Esophagus squamous epithelium (tissue), 5 donors: ENCODE results near the gene DHRSX. TPM values are rescaled to one million over a fixed set of nuclear protein-coding genes. Genes with fewer than 3 reads are reported as not detected.

Experiments
- DNase-seq: peaks from one replicate; lab custom pipeline; 2025; lab: John Stamatoyannopoulos, UW
- H3K27ac ChIP-seq, 4 donors: fragments of 200-600 bp; sonication (generic); one replicate each; pipeline ENCODE4 v1.5.1; 2016 to 2019; ENCODE audit warnings: mild to moderate bottlenecking in 1 of 4
- H3K27me3 ChIP-seq, 4 donors: fragments of 200-600 bp; sonication (generic); 1 replicate in 3 of 4; 2 replicates in 1 of 4; pipeline versions ENCODE4 v1.5.1 to v1.6.0; 2017 to 2021; ENCODE audit warnings: antibody characterized with exemption in 1 of 4
- H3K36me3 ChIP-seq, 3 donors: fragments of 200-600 bp; sonication (generic); one replicate each; pipeline ENCODE4 v1.5.1; 2016 to 2019
- H3K4me1 ChIP-seq, 3 donors: fragments of 200-600 bp; sonication (generic); one replicate each; pipeline ENCODE4 v1.5.1; 2017 to 2019
- H3K4me3 ChIP-seq, 4 donors: fragments of 200-600 bp; sonication (generic); 1 replicate in 3 of 4; 2 replicates in 1 of 4; pipeline ENCODE4 v1.5.1; 2016 to 2019; ENCODE audit warnings: mild to moderate bottlenecking in 2 of 4, moderate library complexity in 1 of 4
- H3K9me3 ChIP-seq, 3 donors: fragments of 200-600 bp; sonication (generic); one replicate each; pipeline ENCODE4 v1.5.1; 2016 to 2019
- CTCF ChIP-seq, 6 experiments: fragments of 450-650 bp in 4 of 6; fragments of 200-600 bp in 2 of 6; sonication (generic) in 2 of 6; IDR thresholded peaks; one replicate each; pipeline ENCODE4 v1.5.1; 2016 to 2019; ENCODE audit warnings: antibody characterized with exemption in 6 of 6, mild to moderate bottlenecking in 4 of 6, moderate library complexity in 4 of 6
- POLR2A ChIP-seq, 4 donors: fragments of 450-650 bp; IDR thresholded peaks; one replicate each; pipeline ENCODE4 v1.6.1; 2017; ENCODE audit warnings: antibody characterized with exemption in 4 of 4, mild to moderate bottlenecking in 4 of 4, moderate library complexity in 3 of 4
- WGBS, 2 donors: methylation state at CpG; one replicate each; pipeline ENCODE4 v1.1.5; 2018; 5-methylcytosine and 5-hydroxymethylcytosine counted together
- intact Hi-C: fragments of 100-400 bp; cut with DNase I; formaldehyde crosslinking; loops from one replicate; pipeline ENCODE4 v1.15.0; 2022
- total RNA-seq, 4 donors: library from RNA; depleted of rRNA; stranded (reverse); fragments of >200 nt; gene quantifications; one replicate each; pipeline ENCODE4 v1.1.0, GENCODE V29; 2016
- donor health status: DM: yes; HTN: yes; CAD: no.

The DHRSX gene
- total RNA-seq, 4 donors from 2014 or later, result 4.1 to 12.2 (median 8.0) TPM

GRCh38 chrX:2193273-2193592 lies 307.5 kb downstream of the DHRSX start:
- Histone ChIP-seq H3K27me3 (no peaks in the 10 kb centered on the region), H3K4me1 (peaks cover 0 to 3% (median 0%) of the 10 kb centered on the region in 3 donors), H3K36me3 (no peaks in the 10 kb centered on the region), H3K27ac (no peak overlapping the region), H3K9me3 (no peaks in the 10 kb centered on the region), H3K4me3 (no peak overlapping the region)
- 86 to 92% methylated on average over 3 of the region's 3 CpGs for WGBS, 2 donors
- no peak for DNase-seq
- TF ChIP-seq CTCF (IDR thresholded peaks at IDR 0.05), result no peak
- TF ChIP-seq POLR2A (IDR thresholded peaks at IDR 0.05), result no peak
- intact Hi-C loops, result no loop called here

DNA sequence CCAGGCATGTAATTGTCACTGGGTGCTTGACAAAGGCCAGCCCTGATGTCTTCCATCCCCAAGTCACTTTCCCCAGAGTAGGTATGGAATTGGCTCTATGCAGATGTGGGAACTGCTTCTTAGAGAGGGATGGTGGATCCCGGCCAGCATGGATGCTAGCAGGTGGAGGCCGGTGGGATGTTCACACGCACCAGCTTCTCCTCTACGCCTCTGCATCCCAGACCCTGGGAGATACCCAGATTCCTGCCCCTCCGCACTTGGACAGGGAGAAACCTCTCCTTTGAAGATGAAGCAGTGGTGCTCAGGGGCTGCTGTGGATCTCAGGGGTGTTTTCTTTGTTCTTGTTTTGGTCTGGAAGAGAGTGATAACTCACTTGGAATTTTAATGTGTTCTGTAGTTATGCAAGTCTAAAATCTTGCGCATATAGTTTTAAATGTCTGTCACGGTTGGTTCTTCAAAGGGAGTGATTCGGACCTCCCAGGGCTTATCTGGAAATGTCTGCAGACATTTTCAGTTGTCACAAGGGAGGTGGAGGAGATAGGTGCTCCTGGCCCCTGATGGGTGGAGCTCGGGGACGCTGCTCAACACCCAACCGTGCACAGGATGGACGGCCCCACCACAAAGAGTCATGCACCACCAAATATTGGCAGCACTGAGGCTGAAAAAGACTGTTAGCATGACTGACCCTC lies 308.0 kb downstream of the DHRSX start:
- intact Hi-C loops, result no loop called here
- Histone ChIP-seq H3K4me3 (no peak overlapping the region), H3K27ac (no peak overlapping the region), H3K9me3 (no peaks in the 10 kb centered on the region), H3K36me3 (no peaks in the 10 kb centered on the region), H3K27me3 (no peaks in the 10 kb centered on the region), H3K4me1 (peaks cover 0 to 3% (median 0%) of the 10 kb centered on the region in 3 donors)
- DNase-seq, result no peak
- 60 to 62% methylated on average over 9 to 12 of the region's 12 CpGs for WGBS, 2 donors
- TF ChIP-seq CTCF (IDR thresholded peaks at IDR 0.05) (no peak), POLR2A (IDR thresholded peaks at IDR 0.05) (no peak)

DNA sequence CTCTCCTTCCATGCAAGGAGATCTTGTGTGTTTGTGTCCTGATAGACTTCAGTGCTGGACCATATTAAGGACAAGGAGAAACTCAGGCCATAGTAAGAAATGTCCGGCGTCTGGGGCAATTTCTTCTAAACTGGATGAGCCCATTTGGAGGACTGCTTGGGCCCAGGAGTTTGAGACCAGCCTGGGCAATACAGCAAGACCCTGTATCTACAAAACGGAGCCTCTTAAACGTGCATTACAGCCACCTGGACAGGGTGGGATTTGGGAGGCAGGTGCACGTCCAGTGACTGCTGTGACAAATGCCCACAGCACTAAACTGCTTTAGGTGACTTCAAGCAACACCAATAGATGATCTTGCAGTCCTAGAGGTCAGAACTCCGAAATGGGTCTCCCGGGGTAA lies 311.9 kb downstream of the DHRSX start:
- Histone ChIP-seq H3K4me3 (no peak overlapping the region), H3K4me1 (peaks cover 0 to 3% (median 0%) of the 10 kb centered on the region in 3 donors), H3K27me3 (no peaks in the 10 kb centered on the region), H3K27ac (no peak overlapping the region), H3K36me3 (no peaks in the 10 kb centered on the region), H3K9me3 (peaks cover 0 to 17% (median 0%) of the 10 kb centered on the region in 3 donors)
- intact Hi-C loops, result no loop called here
- TF ChIP-seq POLR2A (IDR thresholded peaks at IDR 0.05), result no peak
- no peak for TF ChIP-seq CTCF (IDR thresholded peaks at IDR 0.05)
- 73 to 81% methylated on average over 7 of the region's 7 CpGs for WGBS, 2 donors
- no peak for DNase-seq

DNA sequence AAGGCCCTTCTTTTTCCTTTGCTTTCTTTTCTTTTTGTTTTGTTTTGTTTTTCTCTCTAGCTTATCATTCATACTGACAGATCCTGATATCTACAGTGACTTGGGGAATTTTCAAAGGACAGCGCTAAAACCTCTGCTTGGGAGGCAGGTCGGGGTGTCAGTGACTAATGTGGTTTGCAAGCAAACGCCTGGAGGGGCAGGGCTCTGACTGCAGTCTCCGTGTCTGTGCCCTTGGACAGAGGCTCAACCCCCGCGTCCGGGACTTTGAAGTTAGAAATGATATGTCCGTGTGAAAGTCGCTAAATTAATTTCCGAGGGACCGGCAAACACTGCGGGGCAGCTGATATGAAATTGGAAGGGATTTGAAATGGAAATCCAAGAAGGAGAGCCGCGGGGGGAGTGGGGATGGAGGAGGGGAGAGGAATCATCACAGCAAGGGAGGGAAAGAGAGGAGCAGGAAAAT lies 312.4 kb downstream of the DHRSX start:
- 15 to 38% methylated on average over 14 of the region's 14 CpGs for WGBS, 2 donors
- intact Hi-C loops, result no loop called here

More for the DNA sequence above, 312.4 kb downstream of the DHRSX start:
- H3K36me3 ChIP-seq, result no peaks in the 10 kb centered on the region
- H3K27me3 ChIP-seq, result no peaks in the 10 kb centered on the region
- H3K4me1 ChIP-seq, result peaks cover 0 to 5% (median 0%) of the 10 kb centered on the region in 3 donors
- no peak overlapping the region for H3K4me3 ChIP-seq
- DNase-seq, result no peak
- peaks cover 0 to 17% (median 0%) of the 10 kb centered on the region in 3 donors for H3K9me3 ChIP-seq
- no peak overlapping the region for H3K27ac ChIP-seq
- no peak for TF ChIP-seq CTCF (IDR thresholded peaks at IDR 0.05)
- TF ChIP-seq POLR2A (IDR thresholded peaks at IDR 0.05), result no peak
